CD14-positive monocyte (primary cell): ENCODE data around the gene TFIP11. TPM values are rescaled to one million over a fixed set of nuclear protein-coding genes. Genes with fewer than 3 reads are reported as not detected.

Experiments
- DNase-seq, 3 donors: peaks; one replicate each; pipeline ENCODE4 v3.0.0-alpha.2; 2011 to 2022
- H2AFZ ChIP-seq: 2 replicates; pipeline ENCODE4 v1.6.0; 2012; ENCODE audit warnings: mild to moderate bottlenecking, low read depth, low read length, inconsistent platforms; ENCODE audit not compliant: insufficient read depth, poor library complexity, severe bottlenecking
- H3K27ac ChIP-seq, 2 donors: 1 replicate in 1 of 2; 2 replicates in 1 of 2; pipeline ENCODE4 v1.5.1; 2012 to 2013; ENCODE audit warnings: low read length in 2 of 2, control low read depth in 1 of 2, inconsistent platforms in 1 of 2, low read depth in 1 of 2, mild to moderate bottlenecking in 1 of 2
- H3K27me3 ChIP-seq, 2 donors: one replicate each; pipeline versions ENCODE4 v1.6.0 to v1.6.1; 2011 to 2013; ENCODE audit warnings: low read length in 2 of 2; ENCODE audit not compliant: control insufficient read depth in 2 of 2, insufficient read depth in 2 of 2
- H3K36me3 ChIP-seq, 2 donors: replicated peaks in 1 of 2; 1 replicate in 1 of 2; 2 replicates in 1 of 2; pipeline versions ENCODE4 v1.5.1 to v1.6.1; 2012 to 2013; ENCODE audit warnings: low read length in 2 of 2, control low read depth in 1 of 2, inconsistent platforms in 1 of 2, mild to moderate bottlenecking in 1 of 2; ENCODE audit not compliant: insufficient read depth in 2 of 2, control insufficient read depth in 1 of 2
- H3K4me1 ChIP-seq, 2 donors: 1 replicate in 1 of 2; 2 replicates in 1 of 2; pipeline versions ENCODE4 v1.5.1 to v1.6.1; 2012 to 2013; ENCODE audit warnings: low read length in 2 of 2, control low read depth in 1 of 2, inconsistent platforms in 1 of 2, mild to moderate bottlenecking in 1 of 2, moderate library complexity in 1 of 2; ENCODE audit not compliant: insufficient read depth in 2 of 2, control insufficient read depth in 1 of 2
- H3K4me2 ChIP-seq: replicated peaks from 2 replicates; pipeline ENCODE3; 2012; ENCODE audit warnings: low read length, moderate library complexity, mild to moderate bottlenecking; ENCODE audit not compliant: poor library complexity, severe bottlenecking; ENCODE audit errors: extremely low read depth
- H3K4me3 ChIP-seq, 3 experiments: fragments of 200-600 bp in 1 of 3; sonication (generic) in 1 of 3; replicated peaks in 1 of 3; 1 replicate in 2 of 3; 2 replicates in 1 of 3; pipeline ENCODE4 v1.5.1; 2011 to 2013; ENCODE audit warnings: low read length in 3 of 3, mild to moderate bottlenecking in 3 of 3, control low read depth in 2 of 3, low read depth in 2 of 3, inconsistent platforms in 1 of 3, moderate library complexity in 1 of 3
- H3K79me2 ChIP-seq: 2 replicates; pipeline ENCODE4 v1.6.0; 2012; ENCODE audit warnings: mild to moderate bottlenecking, control low read depth, inconsistent platforms, low read length, moderate library complexity; ENCODE audit not compliant: insufficient read depth
- H3K9ac ChIP-seq: 2 replicates; pipeline ENCODE4 v1.6.0; 2017; ENCODE audit warnings: low read length, mild to moderate bottlenecking; ENCODE audit not compliant: insufficient read depth, poor library complexity, severe bottlenecking
- H3K9me3 ChIP-seq, 2 donors: replicated peaks in 1 of 2; 1 replicate in 1 of 2; 2 replicates in 1 of 2; pipeline versions ENCODE4 v1.5.1 to v1.6.1; 2012 to 2013; ENCODE audit warnings: low read length in 2 of 2, control low read depth in 1 of 2; ENCODE audit not compliant: control insufficient read depth in 1 of 2, insufficient read depth in 1 of 2
- H4K20me1 ChIP-seq: 2 replicates; pipeline ENCODE4 v1.6.0; 2012; ENCODE audit warnings: mild to moderate bottlenecking, low read length, control low read depth, moderate library complexity; ENCODE audit not compliant: insufficient read depth
- H3K27ac Mint-ChIP-seq, 7 donors: one replicate each; pipeline ENCODE4 v1.8.0; 2020; ENCODE audit warnings: mild to moderate bottlenecking in 7 of 7, mixed read lengths in 7 of 7, moderate library complexity in 6 of 7, inconsistent platforms in 2 of 7
- H3K27me3 Mint-ChIP-seq, 3 donors: one replicate each; pipeline ENCODE4 v1.8.0; 2021 to 2022; ENCODE audit warnings: low read depth in 3 of 3, mild to moderate bottlenecking in 3 of 3, mixed read lengths in 3 of 3, moderate library complexity in 3 of 3, inconsistent platforms in 1 of 3
- H3K36me3 Mint-ChIP-seq, 2 donors: one replicate each; pipeline ENCODE4 v1.8.0; 2020; ENCODE audit warnings: mixed read lengths in 2 of 2, inconsistent platforms in 1 of 2, mild to moderate bottlenecking in 1 of 2
- H3K4me1 Mint-ChIP-seq: one replicate; pipeline ENCODE4 v1.8.0; 2020; ENCODE audit warnings: mild to moderate bottlenecking, mixed read lengths
- H3K4me3 Mint-ChIP-seq, 2 donors: one replicate each; pipeline ENCODE4 v1.8.0; 2020; ENCODE audit warnings: mild to moderate bottlenecking in 2 of 2, mixed read lengths in 2 of 2, moderate library complexity in 1 of 2
- H3K9me3 Mint-ChIP-seq, 7 donors: one replicate each; pipeline ENCODE4 v1.8.0; 2020 to 2022; ENCODE audit warnings: mixed read lengths in 7 of 7, mild to moderate bottlenecking in 6 of 7, moderate library complexity in 6 of 7, inconsistent platforms in 2 of 7
- CTCF ChIP-seq: fragments of 200-600 bp; IDR thresholded peaks from one replicate; pipeline ENCODE4 v1.8.0; 2022; ENCODE audit warnings: antibody characterized with exemption, mild to moderate bottlenecking
- WGBS: methylation state at CpG from one replicate; pipeline ENCODE4 v1.1.5; 2013; ENCODE audit warnings: missing lambda C conversion rate; ENCODE audit not compliant: insufficient coverage; 5-methylcytosine and 5-hydroxymethylcytosine counted together
- intact Hi-C, 2 donors: fragments of 100-400 bp; cut with micrococcal nuclease; formaldehyde crosslinking; loops; one replicate each; pipeline versions ENCODE4 v1.15.0 to v1.15.1; 2023
- polyA plus RNA-seq, 3 donors: library from polyadenylated mRNA; depleted of rRNA in 1 of 3; unstranded in 2 of 3; stranded (reverse) in 1 of 3; fragments of 300-500 nt in 2 of 3; fragments of >200 nt in 1 of 3; fragmentation: Illumina TruSeq in 2 of 3; gene quantifications; 1 replicate in 2 of 3; 2 replicates in 1 of 3; pipeline ENCODE4 v1.2.3, GENCODE V29; 2012 to 2021
- small RNA-seq: library from RNA; depleted of rRNA; stranded (forward); fragments of <200 nt; gene quantifications from one replicate; pipeline ENCODE3, GENCODE V24; 2012; ENCODE audit warnings: low read depth; ENCODE audit not compliant: insufficient read length

The TFIP11 gene
- polyA plus RNA-seq, 3 donors: 10.1 to 25.5 (median 19.8) TPM

GRCh38 chr22:26442086-26442756 is 70.1 kb downstream of the TFIP11 start:
- no peak overlapping the region for H3K4me3 ChIP-seq
- intact Hi-C loops: no loop called here
- no peaks in the 10 kb centered on the region for H3K9me3 ChIP-seq
- H3K27me3 Mint-ChIP-seq: peaks cover 0 to 3% (median 2%) of the 10 kb centered on the region in 3 donors
- H3K36me3 Mint-ChIP-seq: peaks cover 46 to 60% of the 10 kb centered on the region in 2 donors
- peaks cover 15% of the 10 kb centered on the region for H3K79me2 ChIP-seq
- H3K9ac ChIP-seq: no peak overlapping the region
- DNase-seq: no peak
- no peaks in the 10 kb centered on the region for H3K9me3 Mint-ChIP-seq
- no peak overlapping the region for H3K27ac ChIP-seq
- H3K4me2 ChIP-seq: no peak overlapping the region
- no peak for TF ChIP-seq CTCF
- peaks cover 4 to 6% of the 10 kb centered on the region in 2 donors for H3K4me1 ChIP-seq
- WGBS: 100% methylated on average over 1 of the region's 4 CpGs
- peaks cover 8% of the 10 kb centered on the region for H3K4me1 Mint-ChIP-seq
- H4K20me1 ChIP-seq: peaks cover 12% of the 10 kb centered on the region
- H3K27me3 ChIP-seq: no peaks in the 10 kb centered on the region
- no peak overlapping the region for H2AFZ ChIP-seq
- H3K27ac Mint-ChIP-seq: peak overlapping the region in 2 of 7 donors; percentile 58 to 61
- H3K36me3 ChIP-seq: peaks cover 11 to 48% of the 10 kb centered on the region in 2 donors
- H3K4me3 Mint-ChIP-seq: no peak overlapping the region

Small RNAs within 50 kb of the gene (small RNA-seq; reads per million reads assigned to genes)
- 3.1 reads per million, percentile 24 among the genes with 10 or more reads in this experiment for gene MIR548J

Other genes with a start within 250 kb of the TFIP11 start
- gene ASPHD2, start 83.2 kb downstream of the TFIP11 start, polyA plus RNA-seq: 1 to 10 TPM; 2.6 to 6.2 (median 4.1) TPM
- gene HPS4, start 28.7 kb downstream of the TFIP11 start, polyA plus RNA-seq: 10 to 100 TPM in 1 of 3 donors, 1 to 10 TPM in 2; 5.7 to 21.6 (median 7.5) TPM
- 10 to 100 TPM in 2 of 3 donors, 1 to 10 TPM in 1; 3.7 to 15.0 (median 10.0) TPM for gene SRRD, start 28.6 kb downstream of the TFIP11 start, polyA plus RNA-seq
- 10 to 100 TPM; 62.8 to 83.8 (median 69.5) TPM for gene TPST2, start 77.7 kb upstream of the TFIP11 start, polyA plus RNA-seq
- gene CRYBB1, start 105.6 kb upstream of the TFIP11 start, polyA plus RNA-seq: 1 to 10 TPM in 1 of 3 donors, under 1 TPM in 2; 0.33 to 1.6 (median 0.78) TPM
- not detected for gene CRYBA4, start 109.5 kb upstream of the TFIP11 start, polyA plus RNA-seq
- gene MIAT, start 145.1 kb upstream of the TFIP11 start, polyA plus RNA-seq: under 1 TPM; 0.02 to 0.17 (median 0.03) TPM